Osteocyte (in vitro differentiated cells): ENCODE measurements around the gene KIF1A. TPM values are rescaled to one million over a fixed set of nuclear protein-coding genes. Genes with fewer than 3 reads are reported as not detected.
A peak's percentile ranks its signal among the peaks of the same experiment; 100 is the strongest.
"Not testable (repeated sequence)": the region's sequence is repeated elsewhere in the genome, so short reads cannot be mapped to it uniquely, and the experiment has no call there.

Experiments
- DNase-seq: peaks from one replicate; pipeline ENCODE4 v3.0.0; 2021; ENCODE audit warnings: mixed read lengths; ENCODE audit not compliant: unreplicated experiment; ENCODE audit errors: extremely low spot score
- H3K27ac Mint-ChIP-seq: one replicate; pipeline ENCODE4 v1.8.0; 2021; ENCODE audit warnings: mild to moderate bottlenecking, mixed read lengths; ENCODE audit not compliant: unreplicated experiment
- H3K27me3 Mint-ChIP-seq: one replicate; pipeline ENCODE4 v1.8.0; 2021; ENCODE audit warnings: mixed read lengths; ENCODE audit not compliant: unreplicated experiment
- H3K36me3 Mint-ChIP-seq: one replicate; pipeline ENCODE4 v1.8.0; 2021; ENCODE audit warnings: mixed read lengths; ENCODE audit not compliant: unreplicated experiment
- H3K4me1 Mint-ChIP-seq: one replicate; pipeline ENCODE4 v1.8.0; 2021; ENCODE audit warnings: mixed read lengths; ENCODE audit not compliant: unreplicated experiment
- H3K4me3 Mint-ChIP-seq: one replicate; pipeline ENCODE4 v1.8.0; 2021; ENCODE audit warnings: mild to moderate bottlenecking, moderate library complexity, mixed read lengths; ENCODE audit not compliant: unreplicated experiment
- H3K9me3 Mint-ChIP-seq: one replicate; pipeline ENCODE4 v1.8.0; 2021; ENCODE audit warnings: mixed read lengths; ENCODE audit not compliant: unreplicated experiment
- CTCF ChIP-seq: fragments of 200-600 bp; sonication (generic); IDR thresholded peaks from 2 replicates; pipeline ENCODE4 v1.5.0; 2021; ENCODE audit warnings: antibody characterized with exemption, mild to moderate bottlenecking, moderate library complexity
- total RNA-seq: library from RNA; stranded (reverse); gene quantifications from 2 replicates; pipeline ENCODE4 v1.2.1, GENCODE V29; 2021

Gene KIF1A
- total RNA-seq, 1 donor from 2014 or later: 5.6 TPM

GRCh38 chr2:240688553-240688919, 131.5 kb downstream of the KIF1A start:
- Mint-ChIP-seq H3K9me3 (no peaks in the 10 kb centered on the region), H3K4me3 (no peak overlapping the region), H3K36me3 (no peaks in the 10 kb centered on the region), H3K27me3 (peaks cover 9% of the 10 kb centered on the region), H3K27ac (no peak overlapping the region), H3K4me1 (no peaks in the 10 kb centered on the region)
- peak; percentile 80 for DNase-seq
- TF ChIP-seq CTCF: no peak

- Mint-ChIP-seq H3K27ac (no peak overlapping the region), H3K4me3 (no peak overlapping the region), H3K27me3 (peaks cover 9% of the 10 kb centered on the region), H3K36me3 (no peaks in the 10 kb centered on the region), H3K9me3 (no peaks in the 10 kb centered on the region), H3K4me1 (no peaks in the 10 kb centered on the region)
- no peak for TF ChIP-seq CTCF
- DNase-seq: no peak
These were observed 132.1 kb downstream of the KIF1A start for GRCh38 chr2:240687741-240688552.

- no peak overlapping the region for H3K4me3 Mint-ChIP-seq
- no peaks in the 10 kb centered on the region for H3K9me3 Mint-ChIP-seq
- H3K27ac Mint-ChIP-seq: no peak overlapping the region
- TF ChIP-seq CTCF: no peak
- H3K4me1 Mint-ChIP-seq: no peaks in the 10 kb centered on the region
- no peak for DNase-seq
- peaks cover 9% of the 10 kb centered on the region for H3K27me3 Mint-ChIP-seq
- H3K36me3 Mint-ChIP-seq: no peaks in the 10 kb centered on the region
These were observed 132.8 kb downstream of the KIF1A start for GRCh38 chr2:240687045-240687740.

GRCh38 chr2:240686460-240686859, 133.6 kb downstream of the KIF1A start:
- H3K9me3 Mint-ChIP-seq: no peaks in the 10 kb centered on the region
- H3K27ac Mint-ChIP-seq: no peak overlapping the region
- no peaks in the 10 kb centered on the region for H3K4me1 Mint-ChIP-seq
- no peak for TF ChIP-seq CTCF
- no peak overlapping the region for H3K4me3 Mint-ChIP-seq
- H3K27me3 Mint-ChIP-seq: peaks cover 9% of the 10 kb centered on the region
- DNase-seq: no peak
- H3K36me3 Mint-ChIP-seq: no peaks in the 10 kb centered on the region

DNA sequence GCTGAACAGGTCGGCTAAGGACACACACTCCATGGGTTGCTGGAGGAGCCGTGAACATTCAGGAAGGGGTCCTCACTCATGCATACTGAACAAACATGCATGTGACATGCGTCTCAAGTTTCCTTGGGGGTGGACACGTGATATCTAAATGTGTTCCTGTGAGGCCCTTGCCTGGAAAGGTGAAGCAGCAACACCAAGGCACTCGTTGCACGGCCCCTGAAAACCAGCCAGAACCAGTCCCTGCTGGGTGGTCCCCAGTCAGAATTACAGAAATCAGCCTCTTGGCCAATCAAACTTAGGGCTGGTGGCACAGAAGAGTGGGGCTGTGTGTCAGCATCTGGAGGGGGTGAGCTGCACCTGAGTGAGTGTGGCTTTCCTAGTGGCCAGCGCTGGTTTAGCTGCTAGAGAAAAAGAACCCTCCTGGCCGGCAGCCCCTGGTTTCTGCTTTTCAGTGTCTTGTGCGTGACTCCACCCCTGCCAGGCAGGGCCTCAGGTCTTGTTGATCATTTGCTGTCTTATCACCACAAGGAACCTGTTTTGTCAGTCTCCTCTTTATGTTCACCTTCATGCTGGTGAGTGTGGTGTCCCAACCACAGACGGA, 134.1 kb downstream of the KIF1A start:
- TF ChIP-seq CTCF: no peak
- DNase-seq: no peak
- Mint-ChIP-seq H3K9me3 (no peaks in the 10 kb centered on the region), H3K4me3 (no peak overlapping the region), H3K27ac (no peak overlapping the region), H3K4me1 (no peaks in the 10 kb centered on the region), H3K36me3 (no peaks in the 10 kb centered on the region), H3K27me3 (peaks cover 9% of the 10 kb centered on the region)

- not testable (repeated sequence) for H3K4me3 Mint-ChIP-seq, H3K36me3 Mint-ChIP-seq, H3K9me3 Mint-ChIP-seq, H3K4me1 Mint-ChIP-seq, H3K27ac Mint-ChIP-seq, H3K27me3 Mint-ChIP-seq
- DNase-seq: peak; percentile 67
These were observed 135.9 kb downstream of the KIF1A start for GRCh38 chr2:240683980-240684728.
